A549 (cell line): Measurements from ENCODE around the gene KCNG2. TPM values are rescaled to one million over a fixed set of nuclear protein-coding genes. Genes with fewer than 3 reads are reported as not detected.

ENCODE experiments used
- ATAC-seq, 2 experiments: fragments of 200-7000 bp in 1 of 2; fragments of >200 bp in 1 of 2; cut with Nextera tagmentation in 1 of 2; cut with Tn5 transposase in 1 of 2; 3 replicates each; pipeline versions ENCODE4 v1.8.0 to v1.9.1; 2018 to 2020; ENCODE audit warnings: mild to moderate bottlenecking in 1 of 2, moderate library complexity in 1 of 2
- CTCF ChIA-PET: fragments of 300-600 bp; sonication (Branson Sonifier 250); formaldehyde crosslinking; extraction: SDS; loops from one replicate; lab custom pipeline; 2021; ENCODE audit warnings: antibody characterized with exemption, inconsistent platforms; lab: Yijun Ruan, JAX
- POLR2A ChIA-PET: fragments of 350-600 bp; formaldehyde crosslinking; extraction: SDS; loops from one replicate; lab custom pipeline; 2021; ENCODE audit warnings: antibody characterized with exemption, inconsistent platforms; lab: Yijun Ruan, JAX
- DNase-seq, 2 experiments: peaks; one replicate each; pipeline versions ENCODE4 v3.0.0 to v3.0.0-alpha.2; 2011 to 2016; ENCODE audit warnings: low read depth in 1 of 2, low spot score in 1 of 2
- FAIRE-seq: peaks from 2 replicates; lab custom pipeline; 2011; peaks lifted over from hg19 to GRCh38; lab: Jason Lieb, UNC
- H3K27ac ChIP-seq, 2 experiments: fragments of >200 bp; sonication (Bioruptor Twin); formaldehyde crosslinking; 3 replicates each; pipeline ENCODE4 v1.5.1; 2016 to 2017
- H3K4me1 ChIP-seq: fragments of >200 bp; sonication (Bioruptor Twin); formaldehyde crosslinking; 3 replicates; pipeline ENCODE4 v1.6.1; 2016
- H3K4me2 ChIP-seq: fragments of >200 bp; sonication (Bioruptor Twin); formaldehyde crosslinking; 3 replicates; pipeline ENCODE4 v1.6.1; 2016
- H3K4me3 ChIP-seq: fragments of >200 bp; sonication (Bioruptor Twin); formaldehyde crosslinking; 3 replicates; pipeline ENCODE4 v1.5.1; 2016
- H3K9me3 ChIP-seq: fragments of >200 bp; sonication (Bioruptor Twin); formaldehyde crosslinking; 3 replicates; pipeline ENCODE4 v1.6.1; 2016
- BCL3 ChIP-seq: fragments of >200 bp; sonication (Bioruptor Twin); formaldehyde crosslinking; IDR thresholded peaks from 3 replicates; pipeline ENCODE4 v1.6.1; 2016
- BHLHE40 ChIP-seq: IDR thresholded peaks from 2 replicates; pipeline ENCODE4 v1.6.1; 2012; ENCODE audit warnings: low read depth, low read length, inconsistent platforms
- CEBPB ChIP-seq, 2 experiments: fragments of >200 bp in 1 of 2; sonication (Bioruptor Twin) in 1 of 2; formaldehyde crosslinking in 1 of 2; IDR thresholded peaks; 2 replicates each; pipeline ENCODE4 v1.6.1; 2012 to 2016
- CHD2 ChIP-seq: fragments of 150-350 bp; IDR thresholded peaks from 2 replicates; pipeline ENCODE4 v1.6.1; 2014; ENCODE audit warnings: low read length; ENCODE audit not compliant: partially characterized antibody
- E2F6 ChIP-seq: IDR thresholded peaks from 2 replicates; pipeline ENCODE4 v1.6.1; 2012; ENCODE audit warnings: low read depth, borderline replicate concordance
- FOSB ChIP-seq: fragments of 250-450 bp; sonication (Bioruptor Pico); IDR thresholded peaks from 2 replicates; pipeline ENCODE4 v1.5.0; 2020; ENCODE audit warnings: mild to moderate bottlenecking, moderate library complexity
- FOXS1 ChIP-seq: fragments of 250-450 bp; sonication (Bioruptor Pico); IDR thresholded peaks from 2 replicates; pipeline ENCODE4 v1.5.0; 2020; ENCODE audit warnings: mild to moderate bottlenecking, moderate library complexity
- HDAC2 ChIP-seq: fragments of 200-600 bp; sonication (generic); IDR thresholded peaks from 2 replicates; pipeline ENCODE4 v1.6.1; 2016
- HOXB13 ChIP-seq: fragments of 250-450 bp; sonication (Bioruptor Pico); IDR thresholded peaks from 2 replicates; pipeline ENCODE4 v1.5.0; 2020; ENCODE audit warnings: low read depth, mild to moderate bottlenecking, moderate library complexity
- KDM1A ChIP-seq: fragments of 200-600 bp; sonication (generic); IDR thresholded peaks from 2 replicates; pipeline ENCODE4 v1.6.1; 2016; ENCODE audit warnings: low read depth, mild to moderate bottlenecking
- MAX ChIP-seq: IDR thresholded peaks from 2 replicates; pipeline ENCODE4 v1.6.1; 2012
- MAZ ChIP-seq: fragments of 150-350 bp; IDR thresholded peaks from 2 replicates; pipeline ENCODE4 v1.6.1; 2014; ENCODE audit warnings: antibody characterized with exemption, low read depth, low read length, borderline replicate concordance
- MYC ChIP-seq: IDR thresholded peaks from 2 replicates; pipeline ENCODE4 v1.6.1; 2012; ENCODE audit warnings: mild to moderate bottlenecking, inconsistent platforms, low read length, improper control_type of control experiment, borderline replicate concordance
- PHF8 ChIP-seq: fragments of 200-600 bp; sonication (generic); IDR thresholded peaks from 2 replicates; pipeline ENCODE4 v1.6.1; 2016; ENCODE audit warnings: low read depth, mild to moderate bottlenecking, antibody characterized with exemption, moderate library complexity, borderline replicate concordance
- POLR2A ChIP-seq: IDR thresholded peaks from 2 replicates; pipeline ENCODE4 v1.6.1; 2012; ENCODE audit warnings: mild to moderate bottlenecking, low read length
- POLR2AphosphoS2 ChIP-seq: conservative IDR thresholded peaks from 2 replicates; pipeline ENCODE4 v1.6.1; 2012; ENCODE audit warnings: low read length, improper control_type of control experiment, inconsistent platforms
- RAD21 ChIP-seq, 2 experiments: fragments of >200 bp in 1 of 2; sonication (Bioruptor Twin) in 1 of 2; formaldehyde crosslinking in 1 of 2; IDR thresholded peaks in 1 of 2; conservative IDR thresholded peaks in 1 of 2; 2 replicates in 1 of 2; 3 replicates in 1 of 2; pipeline ENCODE4 v1.6.1; 2012 to 2018; ENCODE audit warnings: inconsistent platforms in 1 of 2
- REST ChIP-seq: fragments of 200-600 bp; sonication (generic); IDR thresholded peaks from 2 replicates; pipeline ENCODE4 v1.6.1; 2016; ENCODE audit warnings: antibody characterized with exemption, mild to moderate bottlenecking, moderate library complexity
- SMC3 ChIP-seq: fragments of >200 bp; sonication (Bioruptor Twin); formaldehyde crosslinking; IDR thresholded peaks from 3 replicates; pipeline ENCODE4 v1.6.1; 2018; ENCODE audit warnings: inconsistent platforms
- ZSCAN20 ChIP-seq: fragments of 250-450 bp; sonication (Bioruptor Pico); IDR thresholded peaks from 2 replicates; pipeline ENCODE4 v1.8.0; 2022; ENCODE audit warnings: mild to moderate bottlenecking, moderate library complexity
- whole genome bisulfite sequencing: methylation state at CpG from one replicate; pipeline ENCODE4 v1.1.6; 2017; ENCODE audit errors: missing lambda C conversion rate; 5-methylcytosine and 5-hydroxymethylcytosine counted together
- polyA plus RNA-seq, 4 experiments: library from polyadenylated mRNA; depleted of rRNA in 3 of 4; stranded (reverse); fragments of >200 nt; fragmentation: RNase III in 1 of 4; extraction: RNeasy Plus Mini Kit Qiagen cat#74134 plus additional on column Dnase treatment in 1 of 4; gene quantifications; 2 replicates in 3 of 4; 3 replicates in 1 of 4; pipeline ENCODE4 v1.2.3, GENCODE V29; 2011 to 2017
- TF ChIP-seq, protein P1 (sequence below): fragments of 250-450 bp; sonication (Bioruptor Pico); IDR thresholded peaks from 2 replicates; pipeline ENCODE4 v1.5.0; 2020; ENCODE audit warnings: low read depth, mild to moderate bottlenecking, moderate library complexity
- TF ChIP-seq, protein P2 (sequence below): IDR thresholded peaks from 2 replicates; pipeline ENCODE4 v1.6.1; 2012

The KCNG2 gene
- polyA plus RNA-seq, 2 of the 4 experiments (the other 2 are of a cell fraction) = not detected

DNA sequence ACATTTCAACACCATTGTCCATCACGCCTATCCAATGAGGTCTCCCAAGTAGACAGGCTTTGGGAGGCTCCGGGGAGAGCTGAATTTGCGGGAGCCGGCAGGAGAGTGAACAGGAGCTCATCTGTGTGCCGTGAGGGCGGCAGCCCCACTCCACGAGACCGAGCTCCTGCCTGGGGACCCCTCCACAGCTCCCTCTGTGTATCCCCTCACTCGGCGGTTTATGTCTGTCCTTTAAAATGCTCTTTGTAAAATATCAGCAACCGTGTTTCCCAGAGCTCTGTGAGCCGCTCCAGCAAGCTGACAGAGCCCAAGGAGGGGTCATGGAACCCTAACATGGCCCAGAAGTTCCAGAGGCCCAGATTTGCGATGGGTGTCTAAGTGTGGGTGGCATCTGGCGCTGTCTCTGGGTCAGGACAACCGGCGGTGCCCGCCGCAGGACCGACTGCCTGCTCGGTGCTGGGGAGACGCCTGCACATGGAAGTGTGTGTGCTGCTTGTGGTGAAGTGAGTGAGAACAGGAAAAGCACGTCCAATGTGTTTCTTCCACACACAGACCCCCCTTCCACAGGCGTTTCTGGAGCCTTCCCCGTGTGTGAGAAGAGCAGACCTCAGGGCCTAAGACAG lies 118.9 kb downstream of the KCNG2 start:
- 97% methylated on average over 14 of the region's 24 CpGs for WGBS
- CTCF ChIA-PET = no interaction called here
- POLR2A ChIA-PET = no interaction called here
- ATAC-seq = no peak
- no peak for FAIRE-seq
- Histone ChIP-seq H3K4me2 (no peak overlapping the region), H3K4me1 (no peaks in the 10 kb centered on the region), H3K27ac (no peak overlapping the region), H3K4me3 (no peak overlapping the region)
- DNase-seq = no peak
- TF ChIP-seq MAZ = no peak
- no peak for TF ChIP-seq MYC
- TF ChIP-seq FOSB (CRISPR knock-in tag) = no peak
- TF ChIP-seq HOXB13 = no peak
- TF ChIP-seq SMC3 = no peak
- TF ChIP-seq CHD2 = no peak
- TF ChIP-seq E2F6 = no peak
- TF ChIP-seq KDM1A = no peak
- no peak for TF ChIP-seq POLR2A
- no peak for TF ChIP-seq BCL3
- no peak for TF ChIP-seq HDAC2
- no peak for TF ChIP-seq RAD21 (conservative IDR thresholded peaks at IDR 0.05 in 1 of 2, IDR thresholded peaks at IDR 0.05 in 1 of 2)
- TF ChIP-seq MAX = no peak
- TF ChIP-seq BHLHE40 = no peak
- TF ChIP-seq CEBPB (IDR thresholded peaks at IDR 0.05) = no peak
- no peak for TF ChIP-seq REST
- no peak for TF ChIP-seq POLR2AphosphoS2
- TF ChIP-seq, all 56 proteins: peak for 0
- H3K9me3 ChIP-seq = no peaks in the 10 kb centered on the region

DNA sequence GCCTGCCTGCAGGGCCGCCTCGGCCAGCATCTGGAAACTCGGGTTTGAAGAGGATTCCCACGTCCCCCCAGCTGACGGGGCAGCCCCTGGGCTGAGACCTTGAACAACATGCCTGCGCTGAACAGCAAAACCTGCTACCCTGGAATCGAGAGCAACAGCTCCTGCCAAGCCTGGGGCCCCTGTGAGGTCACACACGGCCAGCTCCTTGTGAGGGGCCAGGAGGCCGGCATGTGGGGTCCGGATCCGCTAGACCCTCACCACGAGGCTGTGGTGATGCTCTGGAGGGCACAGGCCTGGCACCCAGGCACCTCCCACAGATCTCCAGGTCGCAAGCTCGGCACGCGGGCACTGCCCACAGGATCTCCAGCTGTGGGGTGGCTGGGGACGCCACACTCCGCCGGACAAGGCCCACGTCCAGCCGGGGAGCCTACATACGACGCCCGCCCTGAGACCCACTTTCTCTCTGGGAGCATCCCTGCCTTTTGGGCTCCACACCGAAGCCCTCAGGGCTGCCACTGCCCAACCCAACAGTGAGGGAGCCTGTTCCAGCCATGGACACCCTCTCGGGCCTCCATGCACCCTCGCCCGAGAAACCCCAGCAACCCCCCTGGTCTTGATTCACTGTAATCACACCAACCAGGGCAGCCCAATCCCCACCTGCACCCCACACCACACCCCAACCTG lies 119.6 kb downstream of the KCNG2 start:
- H3K4me2 ChIP-seq = no peak overlapping the region
- no peaks in the 10 kb centered on the region for H3K4me1 ChIP-seq
- H3K27ac ChIP-seq = no peak overlapping the region
- ChIA-PET CTCF (no interaction called here), POLR2A (no interaction called here)
- 93% methylated on average over 5 of the region's 28 CpGs for WGBS
- no peak overlapping the region for H3K4me3 ChIP-seq
- FAIRE-seq (no peak), ATAC-seq (no peak), DNase-seq (no peak)
- TF ChIP-seq, protein P1, sequence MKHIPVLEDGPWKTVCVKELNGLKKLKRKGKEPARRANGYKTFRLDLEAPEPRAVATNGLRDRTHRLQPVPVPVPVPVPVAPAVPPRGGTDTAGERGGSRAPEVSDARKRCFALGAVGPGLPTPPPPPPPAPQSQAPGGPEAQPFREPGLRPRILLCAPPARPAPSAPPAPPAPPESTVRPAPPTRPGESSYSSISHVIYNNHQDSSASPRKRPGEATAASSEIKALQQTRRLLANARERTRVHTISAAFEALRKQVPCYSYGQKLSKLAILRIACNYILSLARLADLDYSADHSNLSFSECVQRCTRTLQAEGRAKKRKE = no peak
- TF ChIP-seq FOXS1 (CRISPR knock-in tag) (no peak), PHF8 (no peak), RAD21 (conservative IDR thresholded peaks at IDR 0.05 in 1 of 2, IDR thresholded peaks at IDR 0.05 in 1 of 2) (no peak), MAX (no peak), ZSCAN20 (CRISPR knock-in tag) (no peak)
- TF ChIP-seq, protein P2, sequence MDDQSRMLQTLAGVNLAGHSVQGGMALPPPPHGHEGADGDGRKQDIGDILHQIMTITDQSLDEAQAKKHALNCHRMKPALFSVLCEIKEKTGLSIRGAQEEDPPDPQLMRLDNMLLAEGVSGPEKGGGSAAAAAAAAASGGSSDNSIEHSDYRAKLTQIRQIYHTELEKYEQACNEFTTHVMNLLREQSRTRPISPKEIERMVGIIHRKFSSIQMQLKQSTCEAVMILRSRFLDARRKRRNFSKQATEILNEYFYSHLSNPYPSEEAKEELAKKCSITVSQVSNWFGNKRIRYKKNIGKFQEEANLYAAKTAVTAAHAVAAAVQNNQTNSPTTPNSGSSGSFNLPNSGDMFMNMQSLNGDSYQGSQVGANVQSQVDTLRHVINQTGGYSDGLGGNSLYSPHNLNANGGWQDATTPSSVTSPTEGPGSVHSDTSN = no peak
- H3K9me3 ChIP-seq = no peaks in the 10 kb centered on the region
